HTR-8/SVneo (cell line): Measurements from ENCODE around the gene GNLY.

ENCODE experiments used
- DNase-seq: peaks from one replicate; pipeline ENCODE4 v3.0.0; 2011; ENCODE audit warnings: low spot score, mixed read lengths; ENCODE audit not compliant: insufficient read length
- FAIRE-seq: peaks from 2 replicates; lab custom pipeline; 2011; peaks lifted over from hg19 to GRCh38; lab: Jason Lieb, UNC

Gene GNLY

DNA sequence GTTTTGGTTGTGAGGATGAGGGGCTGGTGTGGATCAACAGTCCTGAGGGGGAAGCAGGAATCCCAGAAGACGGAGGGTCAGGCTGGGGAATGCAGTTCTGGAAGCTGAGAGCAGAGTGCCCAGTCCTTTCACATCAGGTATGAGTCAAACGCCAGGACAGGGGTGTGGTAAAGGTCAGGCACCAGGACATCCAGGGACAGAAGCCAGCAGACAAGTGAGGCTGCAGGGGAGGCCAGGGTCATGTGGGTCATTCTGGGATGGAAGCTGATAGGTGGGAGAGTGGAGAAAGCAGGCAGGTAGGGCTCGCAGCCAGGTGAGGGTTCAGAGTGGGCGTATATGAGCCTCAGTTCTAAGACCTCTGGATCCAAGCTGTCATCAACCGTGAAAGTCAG, 12.8 kb upstream of the GNLY start:
- FAIRE-seq (no peak), DNase-seq (no peak)

DNA sequence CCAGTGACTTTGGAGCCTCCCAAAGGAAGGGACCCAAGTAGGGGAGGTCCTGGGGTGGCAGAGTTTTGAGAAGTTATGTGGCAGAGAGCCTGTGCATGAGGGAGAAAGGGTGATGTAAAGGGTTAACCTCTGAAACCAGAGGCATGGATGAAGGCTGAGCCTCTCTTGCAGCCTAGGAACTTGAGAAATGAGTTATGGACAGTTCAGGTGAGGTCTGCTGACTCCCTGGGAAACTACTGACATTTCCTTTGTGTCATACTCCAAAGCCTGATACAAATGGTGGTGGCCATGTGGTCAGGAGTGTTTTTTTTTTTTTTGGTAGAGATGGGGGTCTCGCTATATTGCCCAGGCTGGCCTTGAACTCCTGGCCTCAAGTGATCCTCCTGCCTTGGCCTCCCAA, 12.4 kb upstream of the GNLY start:
- FAIRE-seq = no peak
- no peak for DNase-seq

- DNase-seq = no peak
- FAIRE-seq = no peak
Observed at GRCh38 chr2:85682378-85682777, 11.8 kb upstream of the GNLY start.

DNA sequence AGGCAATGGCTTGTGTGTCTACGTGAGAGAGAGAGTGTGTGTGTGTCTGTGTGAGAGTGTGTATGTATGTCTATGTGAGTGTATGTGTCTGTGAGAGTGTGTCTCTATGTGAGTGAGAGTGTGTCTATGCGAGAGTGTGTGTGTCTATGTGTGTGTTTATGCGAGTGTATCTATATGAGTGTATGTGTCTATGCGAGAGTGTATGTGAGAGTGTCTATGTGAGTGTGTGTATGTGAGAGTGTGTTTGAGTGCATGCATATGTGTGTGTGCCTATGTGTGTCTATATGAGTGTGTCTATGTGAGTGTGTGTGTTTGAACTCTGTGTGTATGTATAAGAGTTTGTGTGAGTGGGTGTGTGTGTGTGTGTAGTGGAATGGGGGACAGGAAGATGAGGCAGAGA, 9.8 kb upstream of the GNLY start:
- FAIRE-seq = peak; percentile 78
- DNase-seq = no peak

- FAIRE-seq = no peak
- DNase-seq = no peak
Observed at GRCh38 chr2:85684806-85685205, 9.4 kb upstream of the GNLY start.

DNA sequence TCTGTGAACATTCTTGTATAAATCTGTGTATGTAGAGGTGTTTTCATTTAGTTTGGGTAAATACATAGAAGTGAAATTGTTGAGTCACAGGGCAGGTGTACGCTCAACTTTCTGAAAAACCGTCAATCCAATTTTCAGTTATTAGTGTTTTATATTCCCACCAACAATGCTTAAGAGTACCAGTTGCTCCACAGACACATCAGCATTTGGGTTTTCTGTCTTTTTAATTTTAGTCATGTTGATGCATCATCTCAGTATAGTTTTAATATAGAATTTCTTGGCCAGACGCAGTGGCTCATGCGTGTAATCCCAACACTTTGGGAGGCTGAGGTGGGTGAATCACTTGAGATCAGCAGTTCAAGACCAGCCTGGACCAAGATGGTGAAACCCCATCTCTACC, 3.2 kb upstream of the GNLY start:
- no peak for FAIRE-seq
- DNase-seq = no peak

DNA sequence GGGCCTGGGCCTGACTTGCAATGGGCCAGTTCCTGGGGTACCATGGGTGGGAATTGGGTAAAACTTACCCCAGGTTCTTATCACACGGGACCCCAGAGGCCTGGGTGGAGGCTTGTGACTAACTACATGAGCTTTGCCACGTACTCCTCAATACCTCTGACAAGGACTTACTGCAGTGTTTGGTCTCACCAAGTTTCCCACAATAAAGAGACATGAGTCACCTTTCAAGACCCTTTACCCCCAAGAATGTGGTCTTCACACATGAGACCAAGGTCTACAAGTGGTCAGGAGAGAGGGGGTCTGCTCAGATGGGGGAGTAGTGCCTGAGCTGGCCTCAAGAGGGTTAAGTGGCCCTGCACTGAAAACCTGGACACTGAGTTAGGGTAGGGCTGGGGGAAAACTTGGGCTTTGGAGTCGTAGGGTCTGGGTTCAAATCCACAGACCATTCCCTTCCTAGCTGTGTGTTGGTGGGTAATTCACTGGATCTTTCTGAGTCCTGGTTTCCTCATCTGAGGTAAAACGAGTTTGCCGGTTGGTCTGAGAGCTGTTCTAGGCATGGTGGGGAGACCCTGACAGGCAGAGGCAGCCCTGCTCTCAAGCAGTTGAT, 2.0 kb upstream of the GNLY start:
- no peak for FAIRE-seq
- no peak for DNase-seq

DNA sequence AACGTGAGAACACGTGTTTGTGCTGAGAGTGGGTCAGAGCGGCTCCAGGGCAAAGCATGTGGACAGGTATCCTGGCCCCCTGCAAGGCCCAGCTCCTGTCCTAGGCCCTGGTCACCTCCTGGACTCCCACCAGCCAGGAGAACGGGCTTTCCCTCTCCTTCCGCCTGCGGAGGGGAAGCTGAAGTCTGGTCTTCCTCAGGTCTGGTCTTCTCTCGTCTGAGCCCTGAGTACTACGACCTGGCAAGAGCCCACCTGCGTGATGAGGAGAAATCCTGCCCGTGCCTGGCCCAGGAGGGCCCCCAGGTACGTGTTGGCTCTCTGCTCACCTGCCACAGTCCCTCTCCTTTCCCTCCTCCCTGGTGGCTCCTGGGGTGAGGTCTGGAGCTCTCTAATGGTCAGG, 963 bp downstream of the GNLY start:
- DNase-seq (no peak), FAIRE-seq (no peak)

DNA sequence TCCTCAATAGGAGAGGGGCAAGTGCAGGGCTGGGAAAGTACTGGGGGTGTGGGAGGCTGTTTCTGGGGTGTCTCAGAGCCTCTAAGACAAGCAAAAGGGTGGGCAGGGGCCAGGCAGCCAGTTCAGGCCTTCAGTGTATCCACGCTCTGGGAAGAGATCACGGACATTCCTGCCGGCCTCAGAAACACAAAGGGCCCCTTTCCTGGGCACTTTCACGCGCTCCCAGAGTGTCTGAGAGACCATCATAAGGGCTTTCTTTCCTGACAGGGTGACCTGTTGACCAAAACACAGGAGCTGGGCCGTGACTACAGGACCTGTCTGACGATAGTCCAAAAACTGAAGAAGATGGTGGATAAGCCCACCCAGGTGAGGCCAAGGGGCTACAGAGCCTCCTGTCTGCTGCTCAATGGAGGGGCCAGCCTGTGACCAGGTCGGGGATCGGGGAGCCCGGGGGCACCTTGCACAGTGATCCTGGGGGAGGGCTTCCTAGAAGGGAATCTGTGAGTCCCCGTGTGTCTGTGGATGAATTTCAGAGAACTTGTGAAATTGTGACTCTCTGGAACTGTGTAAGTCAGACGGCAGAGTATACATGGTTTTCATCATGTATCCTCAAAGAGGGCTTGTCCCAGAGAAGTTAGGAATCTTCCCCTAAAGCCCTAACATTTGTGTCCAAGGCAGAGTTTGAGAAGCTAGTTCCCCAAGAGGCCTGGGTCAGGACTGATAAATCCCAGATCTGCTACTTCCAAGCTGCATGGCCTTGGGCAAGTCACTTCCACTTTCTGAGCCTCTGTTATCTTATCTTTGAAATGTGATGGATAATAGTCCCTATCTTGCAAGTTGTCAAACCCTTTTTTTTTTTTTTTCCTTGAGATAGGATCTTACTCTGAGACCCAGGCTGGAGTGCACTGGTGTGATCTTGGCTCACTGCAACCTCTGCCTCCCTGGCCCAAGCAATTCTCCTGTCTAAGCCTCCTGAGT, 1.8 kb downstream of the GNLY start:
- FAIRE-seq (no peak), DNase-seq (no peak)

- DNase-seq = no peak
- FAIRE-seq = no peak
Observed at GRCh38 chr2:85697096-85697495, 2.9 kb downstream of the GNLY start.

DNA sequence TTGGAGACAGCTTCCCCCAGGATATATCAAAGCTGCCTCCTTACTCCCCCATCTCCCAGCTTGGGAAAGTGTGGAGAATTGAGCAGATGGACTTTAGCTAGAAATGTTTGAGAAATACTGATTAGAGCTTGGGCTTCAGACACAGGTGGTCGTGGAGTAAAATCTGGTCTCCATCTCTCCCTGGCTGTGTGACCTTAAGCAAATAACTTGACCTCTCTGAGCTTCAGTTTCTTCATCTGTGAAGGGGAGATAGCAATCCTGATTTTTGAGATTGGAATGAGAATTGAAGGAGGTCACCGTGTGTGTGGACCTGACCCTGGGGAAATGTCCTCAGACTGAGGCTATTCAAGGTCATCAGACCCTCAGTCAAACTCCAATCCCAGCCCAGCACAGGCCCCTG, 3.6 kb downstream of the GNLY start:
- no peak for DNase-seq
- no peak for FAIRE-seq

GRCh38 chr2:85698184-85698879, 4.2 kb downstream of the GNLY start:
- FAIRE-seq = no peak
- no peak for DNase-seq

- no peak for DNase-seq
- no peak for FAIRE-seq
Observed at GRCh38 chr2:85698880-85699254, 4.7 kb downstream of the GNLY start.

DNA sequence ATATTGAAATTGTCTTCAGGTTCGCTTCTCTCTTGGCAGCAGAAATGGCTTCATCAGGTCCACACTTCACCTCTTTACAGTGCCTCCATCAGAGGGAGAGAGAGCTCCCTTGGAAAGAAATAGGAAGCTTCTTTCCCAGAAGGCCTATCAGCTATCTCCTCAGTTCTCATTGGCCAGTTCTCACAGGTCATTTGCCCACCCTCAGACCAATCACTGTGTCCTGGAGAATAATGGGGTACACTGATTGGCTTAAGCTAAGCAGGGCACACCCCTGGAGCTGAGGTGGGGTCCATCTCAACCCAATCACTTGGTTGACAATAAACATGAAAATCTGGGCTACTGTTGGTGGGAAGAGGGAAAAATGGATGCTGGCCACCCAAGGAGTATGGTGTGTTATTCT, 5.2 kb downstream of the GNLY start:
- no peak for DNase-seq
- FAIRE-seq = no peak

DNA sequence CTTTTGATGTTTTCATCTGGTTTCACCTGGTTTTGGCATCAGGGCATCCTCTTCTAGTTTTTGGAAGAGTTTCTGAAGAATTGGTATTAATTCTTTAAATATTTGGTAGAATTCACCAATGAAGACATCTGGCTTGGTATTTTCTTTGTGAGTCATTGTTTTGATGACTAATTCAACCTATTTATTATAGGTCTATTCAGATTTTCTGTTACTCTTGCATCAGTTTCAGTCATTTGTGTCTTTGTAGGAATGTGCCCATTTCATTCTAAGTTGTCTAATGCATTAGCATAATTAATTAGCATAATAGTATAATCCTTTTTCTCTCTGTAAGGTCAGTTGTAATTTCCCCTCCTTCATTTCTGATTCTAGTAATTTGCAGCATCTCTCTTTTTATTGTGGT, 8.0 kb downstream of the GNLY start:
- DNase-seq = no peak

GRCh38 chr2:85702800-85703199, 8.6 kb downstream of the GNLY start:
- no peak for FAIRE-seq

More for the DNA sequence above, 8.0 kb downstream of the GNLY start:
- FAIRE-seq = no peak

DNA sequence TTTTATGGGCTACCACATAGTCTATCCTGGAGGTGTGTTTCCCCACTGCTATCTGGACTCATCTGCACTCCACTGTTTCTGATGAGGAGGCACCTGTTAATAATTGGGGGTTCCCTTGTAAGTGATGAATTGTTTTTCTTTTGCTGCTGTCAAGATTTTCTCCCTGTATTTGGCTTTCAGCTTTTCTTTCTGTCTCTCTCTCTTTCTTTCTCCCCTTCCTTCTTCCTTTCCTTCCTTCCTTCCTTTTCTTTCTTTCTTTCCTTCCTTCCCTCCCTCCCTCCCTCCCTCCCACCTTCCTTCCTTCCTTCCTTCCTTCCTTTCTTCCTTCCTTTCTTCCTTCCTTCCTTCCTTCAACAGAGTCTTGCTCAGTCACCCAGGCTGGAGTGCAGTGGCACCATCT, 9.2 kb downstream of the GNLY start:
- no peak for DNase-seq
- FAIRE-seq = no peak

More at GRCh38 chr2:85702800-85703199, 8.6 kb downstream of the GNLY start:
- DNase-seq = no peak

DNA sequence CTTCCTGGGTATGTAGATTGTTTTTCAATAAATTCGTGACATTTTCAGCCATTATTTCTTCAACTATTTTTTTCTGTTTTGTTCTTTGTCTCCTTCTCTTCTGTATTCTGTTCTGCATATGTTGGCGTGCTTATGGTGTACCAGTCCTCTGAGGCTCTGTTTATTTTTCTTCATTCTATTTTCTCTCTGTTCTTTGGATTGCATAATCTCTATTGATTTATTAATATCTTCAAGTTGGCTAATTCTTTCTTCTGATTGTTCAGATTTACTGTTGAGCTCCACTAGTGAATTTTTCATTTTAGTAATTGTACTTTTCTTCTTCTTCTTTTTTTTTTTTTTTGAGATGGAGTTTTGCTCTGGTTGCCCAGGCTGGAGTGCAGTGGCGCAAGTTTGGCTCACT, 9.9 kb downstream of the GNLY start:
- no peak for DNase-seq
- FAIRE-seq = no peak

GRCh38 chr2:85704800-85705679, 10.9 kb downstream of the GNLY start:
- FAIRE-seq (no peak), DNase-seq (no peak)

- peak; percentile 83 for DNase-seq
- FAIRE-seq = peak; percentile 92
Observed at GRCh38 chr2:85705680-85706039, 11.5 kb downstream of the GNLY start.
